T follicular helper cell (primary cell): Measurements from ENCODE around the gene KSR2.
"Not testable (repeated sequence)": the region's sequence is repeated elsewhere in the genome, so short reads cannot be mapped to it uniquely, and the experiment has no call there.

Source experiments
- DNase-seq: peaks from one replicate; pipeline ENCODE4 v3.0.0-alpha.2; 2020; ENCODE audit warnings: low read depth

KSR2 gene

GRCh38 chr12:117967512-117967911 lies 1.3 kb downstream of the KSR2 start:
- DNase-seq = no peak

GRCh38 chr12:117967043-117967442 lies 1.7 kb downstream of the KSR2 start:
- no peak for DNase-seq

- DNase-seq = no peak
Measured at GRCh38 chr12:117966511-117966910, 2.3 kb downstream of the KSR2 start.

- DNase-seq = no peak
Measured at GRCh38 chr12:117963836-117964235, 5.0 kb downstream of the KSR2 start.

- no peak for DNase-seq
Measured at GRCh38 chr12:117936722-117937484, 31.9 kb downstream of the KSR2 start.

GRCh38 chr12:117933545-117933944 lies 35.2 kb downstream of the KSR2 start:
- no peak for DNase-seq

- no peak for DNase-seq
Measured at GRCh38 chr12:117926391-117926899, 42.3 kb downstream of the KSR2 start.

- no peak for DNase-seq
Measured at GRCh38 chr12:117921929-117922777, 46.6 kb downstream of the KSR2 start.

- DNase-seq = no peak
Measured at GRCh38 chr12:117919479-117919878, 49.3 kb downstream of the KSR2 start.

- no peak for DNase-seq
Measured at GRCh38 chr12:117914686-117915085, 54.1 kb downstream of the KSR2 start.

- DNase-seq = no peak
Measured at GRCh38 chr12:117912756-117913155, 56.0 kb downstream of the KSR2 start.

GRCh38 chr12:117908411-117908810 lies 60.4 kb downstream of the KSR2 start:
- no peak for DNase-seq

- DNase-seq = peak; percentile 3
Measured at GRCh38 chr12:117907108-117907689, 61.6 kb downstream of the KSR2 start.

GRCh38 chr12:117904051-117904450 lies 64.7 kb downstream of the KSR2 start:
- DNase-seq = no peak

GRCh38 chr12:117903110-117903840 lies 65.5 kb downstream of the KSR2 start:
- DNase-seq = no peak

- no peak for DNase-seq
Measured at GRCh38 chr12:117901631-117902030, 67.2 kb downstream of the KSR2 start.

GRCh38 chr12:117900561-117900960 lies 68.2 kb downstream of the KSR2 start:
- no peak for DNase-seq

GRCh38 chr12:117897372-117898161 lies 71.2 kb downstream of the KSR2 start:
- no peak for DNase-seq

- DNase-seq = no peak
Measured at GRCh38 chr12:117896009-117896408, 72.8 kb downstream of the KSR2 start.

GRCh38 chr12:117892441-117892840 lies 76.3 kb downstream of the KSR2 start:
- no peak for DNase-seq

- not testable (repeated sequence) for DNase-seq
Measured at GRCh38 chr12:117891265-117891664, 77.5 kb downstream of the KSR2 start.
